Measurements from ENCODE around the gene TTC16. TPM values are rescaled to one million over a fixed set of nuclear protein-coding genes. Genes with fewer than 3 reads are reported as not detected.

TTC16 gene, protein sequence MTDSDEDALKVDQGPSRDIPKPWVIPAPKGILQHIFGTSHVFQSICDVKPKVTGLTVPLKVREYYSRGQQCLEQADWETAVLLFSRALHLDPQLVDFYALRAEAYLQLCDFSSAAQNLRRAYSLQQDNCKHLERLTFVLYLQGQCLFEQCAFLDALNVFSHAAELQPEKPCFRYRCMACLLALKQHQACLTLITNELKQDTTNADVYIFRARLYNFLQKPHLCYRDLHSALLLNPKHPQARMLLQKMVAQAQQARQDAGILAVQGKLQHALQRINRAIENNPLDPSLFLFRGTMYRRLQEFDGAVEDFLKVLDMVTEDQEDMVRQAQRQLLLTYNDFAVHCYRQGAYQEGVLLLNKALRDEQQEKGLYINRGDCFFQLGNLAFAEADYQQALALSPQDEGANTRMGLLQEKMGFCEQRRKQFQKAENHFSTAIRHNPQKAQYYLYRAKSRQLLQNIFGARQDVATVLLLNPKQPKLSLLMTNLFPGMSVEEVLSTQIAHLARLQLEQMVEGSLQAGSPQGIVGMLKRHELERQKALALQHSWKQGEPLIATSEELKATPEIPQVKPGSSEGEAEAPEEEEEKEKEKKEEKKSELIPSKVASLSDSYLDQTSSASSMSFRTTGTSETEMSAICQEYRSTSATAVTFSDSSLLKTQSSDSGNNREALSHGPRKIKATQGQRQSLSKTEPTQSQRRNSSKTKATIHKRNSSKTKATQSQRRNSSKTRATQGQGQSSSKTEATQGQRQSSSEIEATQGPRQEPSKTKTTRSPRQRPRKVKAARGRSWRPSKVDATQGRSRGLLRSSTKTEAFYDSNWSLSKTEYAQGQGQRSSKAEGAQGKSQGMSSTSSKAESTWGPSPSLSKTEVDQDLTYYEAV
- total RNA-seq (2022; extraction: Qiagen RNA extraction; ENCODE audit: low read depth), result 0.02 TPM in 1 of 5 replicates, not detected in the others

DNA sequence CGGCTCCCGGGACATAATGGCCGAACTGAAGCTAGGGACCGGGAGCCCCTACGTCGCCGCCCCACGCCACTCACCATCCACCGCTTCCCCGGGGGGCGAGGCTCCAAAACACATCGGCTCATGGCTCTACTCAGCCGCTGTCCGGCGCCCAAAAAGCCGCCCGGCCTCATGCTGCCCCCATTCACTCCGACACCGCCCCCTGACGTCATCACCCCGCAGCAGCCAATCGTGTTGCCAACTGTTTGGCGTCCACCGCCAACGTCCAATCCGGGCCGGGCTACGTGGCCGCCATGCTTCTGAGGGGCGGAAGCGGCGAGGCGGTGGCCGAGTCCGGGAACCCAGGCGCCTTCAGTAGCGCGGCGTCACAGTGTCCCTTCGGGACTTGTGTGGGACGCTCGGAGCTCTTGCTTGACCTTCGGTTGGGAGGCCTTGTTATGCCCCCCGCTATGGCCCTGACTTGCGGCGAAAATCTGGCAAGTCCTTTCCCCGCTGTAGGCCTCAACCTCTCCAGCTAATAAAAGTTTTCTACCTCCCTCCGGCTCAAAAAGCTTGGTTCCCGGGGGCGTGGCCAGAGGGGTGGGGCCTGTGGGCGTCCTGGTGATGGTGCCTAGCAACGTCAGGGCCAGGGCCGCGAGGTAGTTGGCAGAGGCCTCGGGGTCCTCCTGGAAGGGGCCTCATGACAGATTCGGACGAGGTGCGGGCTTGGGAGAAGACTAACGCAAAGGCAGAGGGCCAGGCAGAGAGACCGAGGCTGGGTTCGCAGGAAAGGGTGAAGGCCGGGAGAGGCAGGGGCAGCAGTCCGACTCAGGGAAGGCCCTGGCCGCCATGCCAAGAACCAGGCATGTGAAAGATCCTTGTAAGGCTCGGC, at the start of gene TTC16, which contains the start of gene PTRH1:
Gene TTC16 (plus strand): TSS at position 610 of the 868 bp plus-strand sequence. CDS start 67 bp downstream, at position 677.
Gene PTRH1 (minus strand): TSS at position 194 of the 868 bp plus-strand sequence. CDS start 24 bp downstream, at position 170.

GRCh38 chr9:127706836-127707241, 9.0 kb upstream of the TTC16 start, which contains the start of gene CFAP157:
Gene CFAP157, plus strand, starts transcription at chr9:127706988. Its CDS starts 44 bp downstream, at chr9:127707032.

GRCh38 chr9:127734747-127735529, 19.1 kb downstream of the TTC16 start, which contains the start of gene TOR2A:
Gene TOR2A, minus strand, starts transcription at chr9:127735294. Its CDS starts 24 bp downstream, at chr9:127735270.

DNA sequence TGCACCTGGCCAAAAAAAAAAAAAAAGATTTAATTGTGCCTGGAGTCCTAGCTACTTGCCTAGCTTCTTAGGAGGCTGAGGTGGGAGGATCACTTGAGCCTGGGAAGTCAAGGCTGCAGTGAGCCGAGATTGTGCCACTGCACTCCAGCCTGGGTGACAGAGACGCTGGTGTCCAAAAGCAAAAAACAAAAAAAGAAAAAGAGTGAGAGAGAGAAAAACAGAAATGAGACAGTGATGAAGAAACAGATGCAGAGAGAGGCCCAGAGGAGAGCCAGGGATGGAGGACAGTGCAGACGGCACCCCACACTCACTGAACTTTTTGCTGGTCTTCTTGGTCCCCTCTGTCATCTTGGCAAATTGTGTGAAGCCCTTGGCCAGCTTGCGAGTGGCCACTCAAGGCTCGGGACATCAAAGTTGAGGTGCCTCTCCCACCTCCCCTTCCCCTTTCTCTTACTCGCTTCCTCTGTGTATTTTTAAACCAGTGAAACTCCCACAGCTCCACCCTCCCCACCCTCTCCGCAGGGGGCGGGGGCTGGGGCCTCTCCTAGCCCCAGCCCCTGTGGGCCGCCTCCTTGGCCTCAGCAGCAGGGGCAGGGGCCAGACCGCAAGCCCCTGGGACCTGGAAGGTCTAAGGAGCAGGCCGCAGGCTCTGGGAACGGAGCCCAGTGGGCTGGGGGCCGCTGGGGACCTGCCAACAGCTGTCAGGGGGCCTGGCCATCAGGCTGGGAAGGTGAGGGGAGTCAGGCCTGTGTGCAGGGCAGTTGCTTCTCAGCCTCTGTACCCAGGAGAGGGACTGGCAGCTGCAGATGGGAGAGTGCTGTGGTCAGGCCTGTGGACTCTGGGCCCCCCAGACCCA, 62.6 kb downstream of the TTC16 start, which contains the start of gene SH2D3C:
Gene SH2D3C (minus strand): TSS at position 387 of the 856 bp plus-strand sequence. CDS start 39 bp downstream, at position 348.

Other genes starting within 250 kb of the TTC16 start
- gene STXBP1, start 103.8 kb upstream of the TTC16 start, total RNA-seq (2022; extraction: Qiagen RNA extraction; ENCODE audit: low read depth), result 16.1 to 18.6 TPM (median 17.9 TPM) in 5 replicates
- 0.07 to 0.11 TPM (median 0.07 TPM) in 3 of 5 replicates, not detected in the others for gene CFAP157, start 9.1 kb upstream of the TTC16 start, total RNA-seq (2022; extraction: Qiagen RNA extraction; ENCODE audit: low read depth)
- 11.1 to 17.9 TPM (median 15.6 TPM) in 5 replicates for gene PTRH1, start 416 bp upstream of the TTC16 start, total RNA-seq (2022; extraction: Qiagen RNA extraction; ENCODE audit: low read depth)
- 8.4 to 16.5 TPM (median 12.9 TPM) in 5 replicates for gene TOR2A, start 19.2 kb downstream of the TTC16 start, total RNA-seq (2022; extraction: Qiagen RNA extraction; ENCODE audit: low read depth)
- 0.03 to 0.16 TPM (median 0.13 TPM) in 4 of 5 replicates, not detected in the other for gene SH2D3C, start 62.6 kb downstream of the TTC16 start, total RNA-seq (2022; extraction: Qiagen RNA extraction; ENCODE audit: low read depth)
- 42.8 to 48.4 TPM (median 47.4 TPM) in 5 replicates for gene CDK9, start 70.0 kb downstream of the TTC16 start, total RNA-seq (2022; extraction: Qiagen RNA extraction; ENCODE audit: low read depth)
- gene FPGS, start 86.8 kb downstream of the TTC16 start, total RNA-seq (2022; extraction: Qiagen RNA extraction; ENCODE audit: low read depth), result 45.8 to 52.2 TPM (median 47.7 TPM) in 5 replicates
- 0.09 to 0.31 TPM (median 0.17 TPM) in 5 replicates for gene ENG, start 138.6 kb downstream of the TTC16 start, total RNA-seq (2022; extraction: Qiagen RNA extraction; ENCODE audit: low read depth)
- gene AK1, start 161.6 kb downstream of the TTC16 start, total RNA-seq (2022; extraction: Qiagen RNA extraction; ENCODE audit: low read depth), result 43.4 to 83.0 TPM (median 68.3 TPM) in 5 replicates
- 20.1 to 26.9 TPM (median 24.5 TPM) in 5 replicates for gene ST6GALNAC6, start 183.5 kb downstream of the TTC16 start, total RNA-seq (2022; extraction: Qiagen RNA extraction; ENCODE audit: low read depth)
- gene ST6GALNAC4, start 201.0 kb downstream of the TTC16 start, total RNA-seq (2022; extraction: Qiagen RNA extraction; ENCODE audit: low read depth), result 14.4 to 25.1 TPM (median 22.1 TPM) in 5 replicates
- 1.5 to 2.6 TPM (median 1.8 TPM) in 5 replicates for gene PIP5KL1, start 214.7 kb downstream of the TTC16 start, total RNA-seq (2022; extraction: Qiagen RNA extraction; ENCODE audit: low read depth)
- 34.3 to 50.2 TPM (median 46.5 TPM) in 5 replicates for gene DPM2, start 221.8 kb downstream of the TTC16 start, total RNA-seq (2022; extraction: Qiagen RNA extraction; ENCODE audit: low read depth)

Measured in A549 treated with CpdA at 1 μM for 4 hours (cell line).